GM23338 (cell line): ENCODE data around the gene NHLH1. TPM values are rescaled to one million over a fixed set of nuclear protein-coding genes. Genes with fewer than 3 reads are reported as not detected.

Source experiments
- ATAC-seq: fragments of 200-7000 bp; cut with Tn5 transposase; 3 replicates; pipeline ENCODE4 v1.9.1; 2020
- DNase-seq: peaks from one replicate; pipeline ENCODE4 v3.0.0-alpha.2; 2015; ENCODE audit warnings: low spot score
- H2AFZ ChIP-seq: fragments of 200-600 bp; sonication (generic); 2 replicates; pipeline ENCODE4 v1.8.0; 2016; ENCODE audit warnings: antibody characterized with exemption, mild to moderate bottlenecking, moderate library complexity
- H3F3A ChIP-seq: fragments of 200-600 bp; sonication (generic); replicated peaks from 2 replicates; pipeline ENCODE4 v1.8.0; 2017; ENCODE audit warnings: antibody characterized with exemption, mixed run types, low read depth
- H3K27ac ChIP-seq: fragments of 200-600 bp; sonication (generic); 2 replicates; pipeline ENCODE4 v1.6.1; 2016; ENCODE audit warnings: low read depth
- H3K27me3 ChIP-seq: fragments of 200-600 bp; sonication (generic); 2 replicates; pipeline ENCODE4 v1.8.0; 2016; ENCODE audit warnings: mild to moderate bottlenecking, mixed run types, moderate library complexity; ENCODE audit not compliant: insufficient read depth
- H3K36me3 ChIP-seq: fragments of 200-600 bp; sonication (generic); 2 replicates; pipeline ENCODE4 v1.8.0; 2016; ENCODE audit warnings: mild to moderate bottlenecking; ENCODE audit not compliant: insufficient read depth
- H3K4me1 ChIP-seq: fragments of 200-600 bp; sonication (generic); 2 replicates; pipeline ENCODE4 v1.8.0; 2016; ENCODE audit warnings: mild to moderate bottlenecking, moderate library complexity; ENCODE audit not compliant: insufficient read depth
- H3K4me2 ChIP-seq: fragments of 200-600 bp; sonication (generic); 2 replicates; pipeline ENCODE4 v1.7.1; 2017; ENCODE audit warnings: mixed run types
- H3K4me3 ChIP-seq: fragments of 200-600 bp; sonication (generic); 2 replicates; pipeline ENCODE4 v1.6.1; 2016; ENCODE audit warnings: mixed run types
- H3K79me2 ChIP-seq: fragments of 200-600 bp; sonication (generic); replicated peaks from 2 replicates; pipeline ENCODE4 v1.8.0; 2017; ENCODE audit warnings: mild to moderate bottlenecking; ENCODE audit not compliant: insufficient read depth
- H3K9me2 ChIP-seq: fragments of 200-600 bp; sonication (generic); 2 replicates; pipeline ENCODE4 v1.8.0; 2017; ENCODE audit not compliant: insufficient read depth
- H4K20me1 ChIP-seq: fragments of 200-600 bp; sonication (generic); replicated peaks from 2 replicates; pipeline ENCODE4 v1.8.0; 2017; ENCODE audit warnings: mild to moderate bottlenecking; ENCODE audit not compliant: insufficient read depth
- H3K27ac Mint-ChIP-seq: 2 replicates; pipeline ENCODE4 v1.8.0; 2020; ENCODE audit warnings: inconsistent platforms, mild to moderate bottlenecking, moderate library complexity, mixed read lengths
- H3K27me3 Mint-ChIP-seq: 3 replicates; pipeline ENCODE4 v1.8.0; 2022; ENCODE audit warnings: low read depth, mild to moderate bottlenecking, moderate library complexity, mixed read lengths, inconsistent platforms; ENCODE audit not compliant: insufficient read depth, poor library complexity
- H3K36me3 Mint-ChIP-seq: 3 replicates; pipeline ENCODE4 v1.8.0; 2021; ENCODE audit warnings: low read depth, mild to moderate bottlenecking, inconsistent platforms, moderate library complexity, mixed read lengths
- H3K4me1 Mint-ChIP-seq: 3 replicates; pipeline ENCODE4 v1.8.0; 2020; ENCODE audit warnings: mild to moderate bottlenecking, inconsistent platforms, mixed read lengths
- H3K4me3 Mint-ChIP-seq: 3 replicates; pipeline ENCODE4 v1.8.0; 2021; ENCODE audit warnings: moderate library complexity, mild to moderate bottlenecking, inconsistent platforms, mixed read lengths
- H3K9me3 Mint-ChIP-seq: 3 replicates; pipeline ENCODE4 v1.8.0; 2020; ENCODE audit warnings: moderate library complexity, mild to moderate bottlenecking, inconsistent platforms, mixed read lengths
- CREB1 ChIP-seq: fragments of 250-450 bp; sonication (Bioruptor Pico); IDR thresholded peaks from 2 replicates; pipeline ENCODE4 v1.5.0; 2020; ENCODE audit warnings: low read depth, mild to moderate bottlenecking, moderate library complexity
- EZH2phosphoT487 ChIP-seq: fragments of 200-600 bp; sonication (generic); IDR thresholded peaks from one replicate; pipeline ENCODE4 v1.8.1; 2018; ENCODE audit warnings: antibody characterized with exemption; ENCODE audit not compliant: unreplicated experiment
- JUNB ChIP-seq: IDR thresholded peaks from one replicate; pipeline ENCODE4 v1.6.1; 2016; ENCODE audit warnings: antibody characterized with exemption; ENCODE audit not compliant: unreplicated experiment
- NANOG ChIP-seq: IDR thresholded peaks from 2 replicates; pipeline ENCODE4 v1.6.1; 2016; ENCODE audit warnings: antibody characterized with exemption, borderline replicate concordance
- POLR2AphosphoS5 ChIP-seq: IDR thresholded peaks from 2 replicates; pipeline ENCODE4 v1.6.1; 2016; ENCODE audit warnings: antibody characterized with exemption, low read depth
- ZNF114 ChIP-seq: fragments of 250-450 bp; sonication (Bioruptor Pico); IDR thresholded peaks from 2 replicates; pipeline ENCODE4 v1.5.0; 2020; ENCODE audit warnings: mild to moderate bottlenecking, moderate library complexity
- polyA plus RNA-seq: library from polyadenylated mRNA; unstranded; fragments of >200 nt; fragmentation: Nextera tagmentation; extraction: Ambion mirVana; gene quantifications from 2 replicates; pipeline ENCODE4 v1.2.1, GENCODE V29; 2016
- total RNA-seq: library from RNA; depleted of rRNA; stranded (reverse); fragments of >200 nt; shearing (Covaris generic); gene quantifications from 2 replicates; pipeline ENCODE4 v1.2.3, GENCODE V29; 2014
- TF ChIP-seq, protein P1 (sequence below): fragments of 250-450 bp; sonication (Bioruptor Pico); IDR thresholded peaks from 2 replicates; pipeline ENCODE4 v1.5.0; 2020; ENCODE audit warnings: mild to moderate bottlenecking, moderate library complexity

NHLH1 gene
- total and polyA plus RNA-seq, 2 experiments from 2014 or later = 0.69 to 0.89 TPM

DNA sequence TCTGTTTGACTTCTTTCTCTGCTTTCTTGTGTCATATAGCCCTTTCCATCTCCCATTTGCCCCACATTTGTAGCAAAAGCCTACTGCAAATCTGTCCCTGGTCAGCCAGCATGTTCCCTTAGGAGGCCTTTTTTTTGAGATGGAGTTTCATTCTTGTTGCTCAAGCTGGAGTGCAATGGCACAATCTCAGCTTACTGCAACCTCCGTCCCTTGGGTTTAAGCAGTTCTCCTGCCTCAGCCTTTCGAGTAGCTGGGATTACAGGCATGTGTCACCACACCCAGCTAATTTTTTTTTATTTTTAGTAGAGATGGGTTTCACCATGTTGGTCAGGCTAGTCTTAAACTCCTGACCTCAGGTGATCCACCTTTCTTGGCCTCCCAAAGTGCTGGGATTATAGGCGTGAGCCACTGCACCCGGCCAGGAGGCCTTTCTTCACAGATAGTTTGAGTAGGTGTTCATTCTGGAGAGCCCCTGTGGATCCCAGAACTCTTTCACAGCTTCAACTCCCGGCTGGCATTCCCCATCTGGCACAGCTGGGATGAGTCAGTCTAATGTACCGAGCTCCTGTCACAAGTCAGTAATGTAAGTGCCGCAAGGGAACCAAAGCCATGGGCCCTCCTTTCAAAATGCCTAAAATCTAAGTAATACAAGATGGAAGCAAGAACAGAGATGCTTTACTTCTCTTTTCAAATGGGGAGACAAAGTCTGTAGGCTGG is 9.4 kb upstream of the NHLH1 start:
- Histone ChIP-seq H3K4me1 (peaks cover 8% of the 10 kb centered on the region), H3K27me3 (no peaks in the 10 kb centered on the region), H3K4me2 (no peak overlapping the region), H4K20me1 (no peaks in the 10 kb centered on the region), H3K27ac (no peak overlapping the region), H3K79me2 (no peaks in the 10 kb centered on the region), H3K9me2 (no peaks in the 10 kb centered on the region), H2AFZ (no peak overlapping the region), H3K4me3 (no peak overlapping the region), H3F3A (no peaks in the 10 kb centered on the region), H3K36me3 (peaks cover 37% of the 10 kb centered on the region)
- peaks cover 3% of the 10 kb centered on the region for H3K27me3 Mint-ChIP-seq
- ATAC-seq (no peak), DNase-seq (no peak)
- H3K9me3 Mint-ChIP-seq = no peaks in the 10 kb centered on the region
- no peak overlapping the region for H3K4me3 Mint-ChIP-seq
- no peak for TF ChIP-seq NANOG
- no peak for TF ChIP-seq POLR2AphosphoS5
- TF ChIP-seq EZH2phosphoT487 = no peak
- no peak for TF ChIP-seq ZNF114 (CRISPR knock-in tag)
- TF ChIP-seq, protein P1, sequence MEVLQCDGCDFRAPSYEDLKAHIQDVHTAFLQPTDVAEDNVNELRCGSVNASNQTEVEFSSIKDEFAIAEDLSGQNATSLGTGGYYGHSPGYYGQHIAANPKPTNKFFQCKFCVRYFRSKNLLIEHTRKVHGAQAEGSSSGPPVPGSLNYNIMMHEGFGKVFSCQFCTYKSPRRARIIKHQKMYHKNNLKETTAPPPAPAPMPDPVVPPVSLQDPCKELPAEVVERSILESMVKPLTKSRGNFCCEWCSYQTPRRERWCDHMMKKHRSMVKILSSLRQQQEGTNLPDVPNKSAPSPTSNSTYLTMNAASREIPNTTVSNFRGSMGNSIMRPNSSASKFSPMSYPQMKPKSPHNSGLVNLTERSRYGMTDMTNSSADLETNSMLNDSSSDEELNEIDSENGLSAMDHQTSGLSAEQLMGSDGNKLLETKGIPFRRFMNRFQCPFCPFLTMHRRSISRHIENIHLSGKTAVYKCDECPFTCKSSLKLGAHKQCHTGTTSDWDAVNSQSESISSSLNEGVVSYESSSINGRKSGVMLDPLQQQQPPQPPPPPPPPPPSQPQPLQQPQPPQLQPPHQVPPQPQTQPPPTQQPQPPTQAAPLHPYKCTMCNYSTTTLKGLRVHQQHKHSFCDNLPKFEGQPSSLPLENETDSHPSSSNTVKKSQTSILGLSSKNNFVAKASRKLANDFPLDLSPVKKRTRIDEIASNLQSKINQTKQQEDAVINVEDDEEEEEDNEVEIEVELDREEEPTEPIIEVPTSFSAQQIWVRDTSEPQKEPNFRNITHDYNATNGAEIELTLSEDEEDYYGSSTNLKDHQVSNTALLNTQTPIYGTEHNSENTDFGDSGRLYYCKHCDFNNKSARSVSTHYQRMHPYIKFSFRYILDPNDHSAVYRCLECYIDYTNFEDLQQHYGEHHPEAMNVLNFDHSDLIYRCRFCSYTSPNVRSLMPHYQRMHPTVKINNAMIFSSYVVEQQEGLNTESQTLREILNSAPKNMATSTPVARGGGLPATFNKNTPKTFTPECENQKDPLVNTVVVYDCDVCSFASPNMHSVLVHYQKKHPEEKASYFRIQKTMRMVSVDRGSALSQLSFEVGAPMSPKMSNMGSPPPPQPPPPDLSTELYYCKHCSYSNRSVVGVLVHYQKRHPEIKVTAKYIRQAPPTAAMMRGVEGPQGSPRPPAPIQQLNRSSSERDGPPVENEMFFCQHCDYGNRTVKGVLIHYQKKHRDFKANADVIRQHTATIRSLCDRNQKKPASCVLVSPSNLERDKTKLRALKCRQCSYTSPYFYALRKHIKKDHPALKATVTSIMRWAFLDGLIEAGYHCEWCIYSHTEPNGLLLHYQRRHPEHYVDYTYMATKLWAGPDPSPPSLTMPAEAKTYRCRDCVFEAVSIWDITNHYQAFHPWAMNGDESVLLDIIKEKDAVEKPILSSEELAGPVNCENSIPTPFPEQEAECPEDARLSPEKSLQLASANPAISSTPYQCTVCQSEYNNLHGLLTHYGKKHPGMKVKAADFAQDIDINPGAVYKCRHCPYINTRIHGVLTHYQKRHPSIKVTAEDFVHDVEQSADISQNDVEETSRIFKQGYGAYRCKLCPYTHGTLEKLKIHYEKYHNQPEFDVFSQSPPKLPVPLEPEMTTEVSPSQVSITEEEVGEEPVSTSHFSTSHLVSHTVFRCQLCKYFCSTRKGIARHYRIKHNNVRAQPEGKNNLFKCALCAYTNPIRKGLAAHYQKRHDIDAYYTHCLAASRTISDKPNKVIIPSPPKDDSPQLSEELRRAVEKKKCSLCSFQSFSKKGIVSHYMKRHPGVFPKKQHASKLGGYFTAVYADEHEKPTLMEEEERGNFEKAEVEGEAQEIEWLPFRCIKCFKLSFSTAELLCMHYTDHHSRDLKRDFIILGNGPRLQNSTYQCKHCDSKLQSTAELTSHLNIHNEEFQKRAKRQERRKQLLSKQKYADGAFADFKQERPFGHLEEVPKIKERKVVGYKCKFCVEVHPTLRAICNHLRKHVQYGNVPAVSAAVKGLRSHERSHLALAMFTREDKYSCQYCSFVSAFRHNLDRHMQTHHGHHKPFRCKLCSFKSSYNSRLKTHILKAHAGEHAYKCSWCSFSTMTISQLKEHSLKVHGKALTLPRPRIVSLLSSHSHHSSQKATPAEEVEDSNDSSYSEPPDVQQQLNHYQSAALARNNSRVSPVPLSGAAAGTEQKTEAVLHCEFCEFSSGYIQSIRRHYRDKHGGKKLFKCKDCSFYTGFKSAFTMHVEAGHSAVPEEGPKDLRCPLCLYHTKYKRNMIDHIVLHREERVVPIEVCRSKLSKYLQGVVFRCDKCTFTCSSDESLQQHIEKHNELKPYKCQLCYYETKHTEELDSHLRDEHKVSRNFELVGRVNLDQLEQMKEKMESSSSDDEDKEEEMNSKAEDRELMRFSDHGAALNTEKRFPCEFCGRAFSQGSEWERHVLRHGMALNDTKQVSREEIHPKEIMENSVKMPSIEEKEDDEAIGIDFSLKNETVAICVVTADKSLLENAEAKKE (CRISPR knock-in tag) = no peak
- TF ChIP-seq JUNB = no peak
- no peak for TF ChIP-seq CREB1 (CRISPR knock-in tag)
- H3K36me3 Mint-ChIP-seq = peaks cover 80% of the 10 kb centered on the region
- H3K4me1 Mint-ChIP-seq = peaks cover 16% of the 10 kb centered on the region
- no peak overlapping the region for H3K27ac Mint-ChIP-seq
